ENCODE data around the gene MNAT1.

MNAT1 gene

GRCh38 chr14:60753264-60754119 lies 18.9 kb downstream of the MNAT1 start:
- Histone ChIP-seq H3K9me3 (no peaks in the 10 kb centered on the region; the same call in 1 of the 2 replicates), H3K4me1 (no peaks in the 10 kb centered on the region; the same call in 1 of the 2 replicates), H3K27me3 (no peaks in the 10 kb centered on the region; the same call in 1 of the 2 replicates), H3K36me3 (no peaks in the 10 kb centered on the region; the same call in 1 of the 2 replicates), H3K4me3 (ENCODE audit: low read depth, low read length) (no peak overlapping the region)
- DNase-seq: no peak
- TF ChIP-seq CTCF (IDR thresholded peaks at IDR 0.05; ENCODE audit: low read depth, low read length): no peak

GRCh38 chr14:60756847-60757246 lies 22.3 kb downstream of the MNAT1 start:
- peaks cover 9% of the 10 kb centered on the region; the same call in 1 of the 2 replicates for H3K4me1 ChIP-seq

GRCh38 chr14:60757567-60758002 lies 23.0 kb downstream of the MNAT1 start:
- Histone ChIP-seq H3K27me3 (no peaks in the 10 kb centered on the region; the same call in 1 of the 2 replicates), H3K4me1 (peaks cover 9% of the 10 kb centered on the region; the same call in 1 of the 2 replicates), H3K36me3 (no peaks in the 10 kb centered on the region; the same call in 1 of the 2 replicates), H3K9me3 (no peaks in the 10 kb centered on the region), H3K4me3 (ENCODE audit: low read depth, low read length) (no peak overlapping the region)
- no peak for DNase-seq
- no peak for TF ChIP-seq CTCF (IDR thresholded peaks at IDR 0.05; ENCODE audit: low read depth, low read length)

More at GRCh38 chr14:60756847-60757246, 22.3 kb downstream of the MNAT1 start:
- Histone ChIP-seq H3K4me3 (ENCODE audit: low read depth, low read length) (no peak overlapping the region), H3K27me3 (no peaks in the 10 kb centered on the region; the same call in 1 of the 2 replicates), H3K36me3 (no peaks in the 10 kb centered on the region; the same call in 1 of the 2 replicates), H3K9me3 (no peaks in the 10 kb centered on the region; the same call in 1 of the 2 replicates)
- no peak for TF ChIP-seq CTCF (IDR thresholded peaks at IDR 0.05; ENCODE audit: low read depth, low read length)
- DNase-seq: no peak

GRCh38 chr14:60758885-60759284 lies 24.3 kb downstream of the MNAT1 start:
- peaks cover 14% of the 10 kb centered on the region for H3K4me1 ChIP-seq
- TF ChIP-seq CTCF (IDR thresholded peaks at IDR 0.05; ENCODE audit: low read depth, low read length): no peak
- no peak overlapping the region for H3K4me3 ChIP-seq (ENCODE audit: low read depth, low read length)
- H3K9me3 ChIP-seq: no peaks in the 10 kb centered on the region
- no peaks in the 10 kb centered on the region; the same call in 1 of the 2 replicates for H3K27me3 ChIP-seq
- no peak for DNase-seq
- H3K36me3 ChIP-seq: no peaks in the 10 kb centered on the region; the same call in 1 of the 2 replicates

GRCh38 chr14:60760209-60760608 lies 25.6 kb downstream of the MNAT1 start:
- DNase-seq: no peak
- Histone ChIP-seq H3K27me3 (no peaks in the 10 kb centered on the region; the same call in 1 of the 2 replicates), H3K9me3 (no peaks in the 10 kb centered on the region), H3K36me3 (no peaks in the 10 kb centered on the region; the same call in 1 of the 2 replicates), H3K4me1 (peaks cover 22% of the 10 kb centered on the region), H3K4me3 (ENCODE audit: low read depth, low read length) (no peak overlapping the region)
- TF ChIP-seq CTCF (IDR thresholded peaks at IDR 0.05; ENCODE audit: low read depth, low read length): no peak

All from BE2C (cell line).